ENCODE data around the gene ZNF644.
A peak's percentile ranks its signal among the peaks of the same experiment; 100 is the strongest.

ZNF644 gene

DNA sequence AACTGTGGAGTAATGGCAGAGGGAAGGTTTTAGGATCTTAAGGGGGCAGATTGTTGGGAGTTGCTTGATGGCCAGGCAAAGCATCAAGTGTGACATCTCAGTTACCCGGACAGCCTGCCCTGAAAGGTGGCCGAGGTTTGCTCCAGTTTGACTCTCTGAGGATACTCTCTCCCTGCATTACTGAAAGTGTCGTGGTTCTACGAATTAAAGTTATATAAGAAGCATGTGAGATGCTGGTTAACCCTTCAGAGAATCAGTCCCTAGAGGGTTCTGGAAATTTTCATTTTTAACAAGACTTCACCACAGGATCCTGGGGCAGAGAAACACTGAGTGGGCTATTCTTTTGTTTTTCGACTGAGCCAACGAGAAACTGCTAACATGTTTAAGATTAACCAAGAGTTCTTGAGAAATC is 689 bp upstream of the ZNF644 start:
- Histone ChIP-seq H3K27ac (ENCODE audit: low read depth, low read length) (peak overlapping the region; percentile 98), H3K4me1 (ENCODE audit: control insufficient read depth, insufficient read depth, low read length, unreplicated experiment) (peaks cover 35% of the 10 kb centered on the region), H3K36me3 (ENCODE audit: insufficient read depth, low read length) (0 out of 2 replicates have a peak, but pooled peaks cover 6% of the 10 kb centered on the region), H3K27me3 (ENCODE audit: insufficient read depth, low read length) (peaks cover 4% of the 10 kb centered on the region; the same call in 1 of the 2 replicates), H3K79me2 (ENCODE audit: control insufficient read depth, insufficient read depth, low read length, unreplicated experiment) (peaks cover 48% of the 10 kb centered on the region), H2AFZ (ENCODE audit: low read length, unreplicated experiment) (peak overlapping the region; percentile 100), H3K4me3 (ENCODE audit: low read depth, low read length) (peak overlapping the region; percentile 91)

DNA sequence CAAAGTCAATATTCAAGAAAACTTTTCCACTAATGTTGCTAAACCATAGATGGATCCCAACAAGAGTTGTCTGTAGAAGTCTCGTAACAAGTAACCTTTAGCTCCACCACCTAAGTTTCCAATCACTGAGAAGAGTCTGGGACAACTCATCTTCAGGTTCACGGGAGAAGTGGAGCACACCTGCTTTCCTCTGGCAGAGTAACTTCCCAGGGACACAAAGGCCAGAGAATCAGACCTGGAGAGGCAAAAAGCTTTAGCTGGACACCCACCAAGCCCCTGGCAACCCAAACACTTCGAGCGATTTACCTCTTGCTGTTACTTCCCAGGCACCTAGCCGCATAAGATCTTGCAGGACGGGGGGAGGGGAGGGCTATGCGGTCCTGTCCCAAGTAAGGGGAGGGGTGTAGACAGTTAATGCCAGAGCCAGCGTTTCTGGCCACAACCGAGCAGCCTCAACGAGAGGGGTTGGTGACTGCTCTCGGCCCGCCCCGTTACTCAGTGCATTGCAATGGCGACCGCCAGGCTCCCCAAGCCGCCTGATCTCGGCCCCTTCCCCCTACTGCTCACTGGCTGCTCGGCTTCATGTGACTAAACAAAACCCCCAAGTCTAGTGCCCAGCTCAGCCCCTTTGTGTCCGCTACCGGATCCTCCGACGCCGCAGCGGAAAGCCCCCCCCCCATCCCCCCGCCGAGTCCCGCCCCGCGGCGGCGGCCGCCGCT is 709 bp downstream of the ZNF644 start:
- Histone ChIP-seq H2AFZ (ENCODE audit: low read length, unreplicated experiment) (no peak overlapping the region), H3K79me2 (ENCODE audit: control insufficient read depth, insufficient read depth, low read length, unreplicated experiment) (peaks cover 57% of the 10 kb centered on the region), H3K27ac (ENCODE audit: low read depth, low read length) (peak overlapping the region; percentile 98), H3K27me3 (ENCODE audit: insufficient read depth, low read length) (no peaks in the 10 kb centered on the region), H3K4me3 (ENCODE audit: low read depth, low read length) (peak overlapping the region; percentile 91), H3K36me3 (ENCODE audit: insufficient read depth, low read length) (0 out of 2 replicates have a peak, but pooled peaks cover 6% of the 10 kb centered on the region), H3K4me1 (ENCODE audit: control insufficient read depth, insufficient read depth, low read length, unreplicated experiment) (peaks cover 41% of the 10 kb centered on the region)

DNA sequence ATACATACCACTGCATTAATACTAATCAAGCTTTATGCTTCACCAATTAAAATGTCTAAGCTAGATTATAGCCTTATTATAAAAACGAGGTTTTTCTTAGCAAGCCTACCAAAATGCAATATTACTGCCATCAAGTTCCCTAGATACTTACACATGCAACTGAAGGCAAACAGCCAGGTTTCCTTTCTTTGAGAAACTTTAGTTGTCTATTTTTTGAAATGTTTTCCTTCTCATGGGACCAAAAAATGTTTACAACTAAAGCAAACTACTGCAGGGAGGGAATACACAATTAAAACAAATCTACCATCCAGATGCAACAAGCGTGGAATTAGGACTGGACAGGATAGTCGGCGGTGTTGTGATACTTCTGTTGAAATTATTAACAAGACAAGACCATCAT is 1.3 kb downstream of the ZNF644 start:
- Histone ChIP-seq H3K79me2 (ENCODE audit: control insufficient read depth, insufficient read depth, low read length, unreplicated experiment) (peaks cover 63% of the 10 kb centered on the region), H3K27ac (ENCODE audit: low read depth, low read length) (0 out of 2 replicates have a peak overlapping the region, but pooled peaks have one; percentile 98), H2AFZ (ENCODE audit: low read length, unreplicated experiment) (no peak overlapping the region), H3K27me3 (ENCODE audit: insufficient read depth, low read length) (no peaks in the 10 kb centered on the region), H3K4me1 (ENCODE audit: control insufficient read depth, insufficient read depth, low read length, unreplicated experiment) (peaks cover 47% of the 10 kb centered on the region), H3K36me3 (ENCODE audit: insufficient read depth, low read length) (0 out of 2 replicates have a peak, but pooled peaks cover 6% of the 10 kb centered on the region), H3K4me3 (ENCODE audit: low read depth, low read length) (peak overlapping the region; percentile 91)

DNA sequence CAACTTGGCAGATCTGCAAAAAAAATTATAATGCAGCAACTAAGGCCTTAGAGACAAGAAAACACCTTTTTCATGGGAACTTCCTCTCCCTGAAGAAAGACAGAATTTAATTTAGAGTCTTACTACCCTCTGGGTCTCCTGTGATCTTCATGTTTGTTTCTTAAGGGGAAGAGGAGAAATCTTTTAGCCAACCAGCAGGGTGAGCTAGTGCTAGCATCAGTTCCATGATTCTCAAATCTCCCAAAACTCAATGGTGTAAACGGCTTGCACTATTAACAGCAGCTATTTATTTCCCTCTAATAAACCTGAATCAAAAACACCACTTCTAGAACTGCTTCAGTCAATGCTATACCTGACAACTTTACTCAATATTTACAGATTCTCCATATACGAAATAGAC is 3.8 kb downstream of the ZNF644 start:
- Histone ChIP-seq H3K4me1 (ENCODE audit: control insufficient read depth, insufficient read depth, low read length, unreplicated experiment) (peaks cover 51% of the 10 kb centered on the region), H2AFZ (ENCODE audit: low read length, unreplicated experiment) (no peak overlapping the region), H3K36me3 (ENCODE audit: insufficient read depth, low read length) (peaks cover 9% of the 10 kb centered on the region; the same call in 1 of the 2 replicates), H3K4me3 (ENCODE audit: low read depth, low read length) (no peak overlapping the region), H3K27ac (ENCODE audit: low read depth, low read length) (no peak overlapping the region), H3K27me3 (ENCODE audit: insufficient read depth, low read length) (no peaks in the 10 kb centered on the region), H3K79me2 (ENCODE audit: control insufficient read depth, insufficient read depth, low read length, unreplicated experiment) (peaks cover 85% of the 10 kb centered on the region)

DNA sequence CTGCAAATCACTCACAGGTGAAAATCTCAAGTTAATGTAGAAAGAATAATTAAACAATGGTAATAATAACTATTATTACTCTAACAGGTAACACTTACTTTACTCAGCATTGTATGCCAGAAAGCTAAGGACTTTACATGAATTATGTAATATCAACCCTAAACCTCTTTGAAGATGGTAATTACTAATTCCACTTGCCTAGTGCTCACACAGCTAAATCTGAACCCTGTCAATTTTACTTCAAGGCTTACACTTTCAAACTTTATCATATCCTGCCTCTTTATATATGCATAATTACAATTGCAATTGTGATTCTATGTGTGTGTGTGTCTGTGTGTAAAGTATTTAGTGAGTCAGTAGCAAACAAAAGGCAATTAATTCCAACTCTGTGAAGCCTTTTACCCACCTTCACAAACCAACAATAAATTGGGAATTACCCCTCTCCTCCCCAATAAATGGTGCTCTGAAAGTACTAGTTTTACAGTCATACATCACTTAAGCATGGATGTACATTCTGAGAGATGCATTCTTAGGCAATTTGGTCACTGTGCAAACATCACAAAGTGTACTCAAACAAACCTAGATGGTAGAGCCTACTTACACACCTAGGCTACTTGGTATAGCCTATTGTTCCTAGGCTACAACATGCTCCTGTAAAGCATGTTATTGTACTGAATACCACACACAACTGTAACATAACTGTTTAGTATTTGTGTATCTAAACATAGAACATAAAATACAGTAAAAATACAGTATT is 5.9 kb downstream of the ZNF644 start:
- Histone ChIP-seq H3K36me3 (ENCODE audit: insufficient read depth, low read length) (peaks cover 9% of the 10 kb centered on the region; the same call in 1 of the 2 replicates), H3K27ac (ENCODE audit: low read depth, low read length) (no peak overlapping the region), H2AFZ (ENCODE audit: low read length, unreplicated experiment) (no peak overlapping the region), H3K4me1 (ENCODE audit: control insufficient read depth, insufficient read depth, low read length, unreplicated experiment) (peaks cover 43% of the 10 kb centered on the region), H3K4me3 (ENCODE audit: low read depth, low read length) (no peak overlapping the region), H3K27me3 (ENCODE audit: insufficient read depth, low read length) (no peaks in the 10 kb centered on the region), H3K79me2 (ENCODE audit: control insufficient read depth, insufficient read depth, low read length, unreplicated experiment) (peaks cover 93% of the 10 kb centered on the region)

DNA sequence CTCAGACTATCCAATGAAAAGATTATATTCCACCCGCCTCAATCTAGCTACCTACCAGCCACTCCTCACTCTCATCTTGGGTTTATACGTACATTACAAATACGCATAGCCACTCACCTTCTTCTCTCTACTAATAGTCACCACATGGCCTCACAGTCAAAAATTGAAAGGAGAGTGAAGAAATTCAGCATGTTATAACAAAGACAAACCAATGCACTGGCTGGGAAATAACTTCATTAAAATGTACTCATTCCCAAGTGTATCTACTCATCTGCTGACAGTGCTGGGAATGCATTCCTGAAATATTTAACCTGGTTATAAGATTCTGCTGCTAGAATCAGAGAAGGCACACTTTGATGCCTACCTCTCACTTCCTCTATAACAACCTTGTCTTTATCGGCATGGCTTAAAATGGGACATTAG is 6.5 kb downstream of the ZNF644 start:
- peaks cover 9% of the 10 kb centered on the region; the same call in 1 of the 2 replicates for H3K36me3 ChIP-seq (ENCODE audit: insufficient read depth, low read length)
- H3K4me3 ChIP-seq (ENCODE audit: low read depth, low read length), result no peak overlapping the region
- no peak overlapping the region for H2AFZ ChIP-seq (ENCODE audit: low read length, unreplicated experiment)
- H3K27ac ChIP-seq (ENCODE audit: low read depth, low read length), result no peak overlapping the region
- peaks cover 93% of the 10 kb centered on the region for H3K79me2 ChIP-seq (ENCODE audit: control insufficient read depth, insufficient read depth, low read length, unreplicated experiment)
- H3K27me3 ChIP-seq (ENCODE audit: insufficient read depth, low read length), result no peaks in the 10 kb centered on the region
- H3K4me1 ChIP-seq (ENCODE audit: control insufficient read depth, insufficient read depth, low read length, unreplicated experiment), result peaks cover 42% of the 10 kb centered on the region

DNA sequence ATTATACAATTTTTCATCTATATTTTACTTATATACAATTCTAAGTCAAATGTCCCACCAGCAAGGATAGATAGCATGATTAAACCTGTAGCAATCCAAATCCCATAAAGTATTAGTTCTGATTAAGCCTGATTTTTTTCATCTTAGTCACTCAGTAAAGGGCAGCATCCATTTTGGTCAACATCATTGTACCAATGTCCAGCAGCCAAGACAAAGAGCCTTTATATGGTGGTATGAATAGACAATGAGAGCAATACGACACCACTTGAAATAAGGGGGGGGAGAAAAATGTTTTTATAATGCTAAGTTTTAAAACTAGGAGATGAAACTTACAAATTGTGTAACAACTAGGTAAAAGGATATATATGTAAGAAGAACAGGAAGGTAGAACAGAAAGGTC is 7.4 kb downstream of the ZNF644 start:
- H3K27ac ChIP-seq (ENCODE audit: low read depth, low read length), result no peak overlapping the region
- H3K27me3 ChIP-seq (ENCODE audit: insufficient read depth, low read length), result no peaks in the 10 kb centered on the region
- H3K36me3 ChIP-seq (ENCODE audit: insufficient read depth, low read length), result peaks cover 9% of the 10 kb centered on the region; the same call in 1 of the 2 replicates
- H2AFZ ChIP-seq (ENCODE audit: low read length, unreplicated experiment), result no peak overlapping the region
- peaks cover 33% of the 10 kb centered on the region for H3K4me1 ChIP-seq (ENCODE audit: control insufficient read depth, insufficient read depth, low read length, unreplicated experiment)
- H3K4me3 ChIP-seq (ENCODE audit: low read depth, low read length), result no peak overlapping the region
- H3K79me2 ChIP-seq (ENCODE audit: control insufficient read depth, insufficient read depth, low read length, unreplicated experiment), result peaks cover 92% of the 10 kb centered on the region

DNA sequence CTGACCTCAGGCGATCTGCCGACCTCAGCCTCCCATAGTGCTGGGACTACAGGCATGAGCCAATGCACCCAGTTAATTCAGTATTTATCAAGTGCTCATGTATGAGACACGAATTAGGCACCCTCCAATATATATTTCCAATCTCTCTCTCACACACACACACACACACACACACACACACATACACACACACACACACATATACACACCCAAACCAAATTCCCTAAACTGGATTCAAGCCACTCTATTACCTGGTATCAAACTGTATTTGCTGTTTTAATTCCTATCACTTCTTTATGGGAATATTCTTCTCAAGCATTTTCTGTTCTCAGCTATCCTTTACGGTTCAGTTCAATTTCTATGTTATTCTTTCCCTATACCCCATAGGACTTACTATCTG is 8.5 kb downstream of the ZNF644 start:
- Histone ChIP-seq H3K36me3 (ENCODE audit: insufficient read depth, low read length) (peaks cover 3% of the 10 kb centered on the region; the same call in 1 of the 2 replicates), H3K27me3 (ENCODE audit: insufficient read depth, low read length) (no peaks in the 10 kb centered on the region), H3K4me3 (ENCODE audit: low read depth, low read length) (no peak overlapping the region), H2AFZ (ENCODE audit: low read length, unreplicated experiment) (no peak overlapping the region), H3K27ac (ENCODE audit: low read depth, low read length) (no peak overlapping the region), H3K4me1 (ENCODE audit: control insufficient read depth, insufficient read depth, low read length, unreplicated experiment) (peaks cover 21% of the 10 kb centered on the region), H3K79me2 (ENCODE audit: control insufficient read depth, insufficient read depth, low read length, unreplicated experiment) (peaks cover 90% of the 10 kb centered on the region)

DNA sequence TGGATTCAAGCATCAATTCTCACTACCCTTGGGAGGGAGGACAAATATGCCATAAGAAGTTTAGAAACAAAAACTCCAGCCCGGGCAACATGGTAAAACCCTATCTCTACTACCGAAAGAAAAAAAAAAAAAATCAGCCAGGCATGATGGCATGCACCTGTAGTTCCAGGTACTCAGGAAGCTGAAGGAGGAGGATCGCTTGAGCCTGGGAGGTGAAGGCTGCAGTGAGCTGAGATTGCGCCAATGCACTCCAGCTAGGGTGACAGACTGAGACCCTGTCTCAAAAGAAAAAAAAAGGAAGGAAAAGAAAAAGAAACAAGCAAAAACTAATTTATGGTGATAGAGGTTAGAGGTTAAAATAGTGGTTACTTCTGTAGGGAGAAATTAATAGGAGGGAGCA is 9.6 kb downstream of the ZNF644 start:
- Histone ChIP-seq H2AFZ (ENCODE audit: low read length, unreplicated experiment) (no peak overlapping the region), H3K4me1 (ENCODE audit: control insufficient read depth, insufficient read depth, low read length, unreplicated experiment) (peaks cover 17% of the 10 kb centered on the region), H3K27me3 (ENCODE audit: insufficient read depth, low read length) (no peaks in the 10 kb centered on the region), H3K27ac (ENCODE audit: low read depth, low read length) (no peak overlapping the region), H3K36me3 (ENCODE audit: insufficient read depth, low read length) (peaks cover 3% of the 10 kb centered on the region; the same call in 1 of the 2 replicates), H3K79me2 (ENCODE audit: control insufficient read depth, insufficient read depth, low read length, unreplicated experiment) (peaks cover 90% of the 10 kb centered on the region), H3K4me3 (ENCODE audit: low read depth, low read length) (no peak overlapping the region)

DNA sequence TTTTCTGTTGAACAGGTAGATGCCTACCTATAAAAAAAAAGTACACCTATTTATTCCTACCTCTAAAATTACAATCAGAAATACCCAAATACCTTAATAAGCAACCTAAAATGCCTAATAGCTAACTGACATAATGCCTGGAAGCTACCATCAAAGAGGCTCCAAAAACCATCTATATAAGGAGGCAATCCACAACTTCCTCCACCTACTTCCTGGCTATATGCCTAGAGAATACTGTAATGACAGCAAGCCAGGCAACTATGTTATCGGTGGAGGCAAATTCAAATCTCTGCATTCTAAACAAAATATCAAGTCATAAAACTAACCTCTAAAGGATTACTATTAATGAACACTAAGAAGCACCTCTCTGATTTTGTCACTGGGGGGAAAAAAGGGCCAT is 10.1 kb downstream of the ZNF644 start:
- H3K4me1 ChIP-seq (ENCODE audit: control insufficient read depth, insufficient read depth, low read length, unreplicated experiment), result peaks cover 16% of the 10 kb centered on the region
- H3K79me2 ChIP-seq (ENCODE audit: control insufficient read depth, insufficient read depth, low read length, unreplicated experiment), result peaks cover 91% of the 10 kb centered on the region
- no peaks in the 10 kb centered on the region for H3K27me3 ChIP-seq (ENCODE audit: insufficient read depth, low read length)
- no peak overlapping the region for H2AFZ ChIP-seq (ENCODE audit: low read length, unreplicated experiment)
- no peak overlapping the region for H3K4me3 ChIP-seq (ENCODE audit: low read depth, low read length)
- H3K36me3 ChIP-seq (ENCODE audit: insufficient read depth, low read length), result peaks cover 3% of the 10 kb centered on the region; the same call in 1 of the 2 replicates
- H3K27ac ChIP-seq (ENCODE audit: low read depth, low read length), result no peak overlapping the region

All from ACC112 (cell line).